ENCODE measurements around the gene DRD2.

DNA sequence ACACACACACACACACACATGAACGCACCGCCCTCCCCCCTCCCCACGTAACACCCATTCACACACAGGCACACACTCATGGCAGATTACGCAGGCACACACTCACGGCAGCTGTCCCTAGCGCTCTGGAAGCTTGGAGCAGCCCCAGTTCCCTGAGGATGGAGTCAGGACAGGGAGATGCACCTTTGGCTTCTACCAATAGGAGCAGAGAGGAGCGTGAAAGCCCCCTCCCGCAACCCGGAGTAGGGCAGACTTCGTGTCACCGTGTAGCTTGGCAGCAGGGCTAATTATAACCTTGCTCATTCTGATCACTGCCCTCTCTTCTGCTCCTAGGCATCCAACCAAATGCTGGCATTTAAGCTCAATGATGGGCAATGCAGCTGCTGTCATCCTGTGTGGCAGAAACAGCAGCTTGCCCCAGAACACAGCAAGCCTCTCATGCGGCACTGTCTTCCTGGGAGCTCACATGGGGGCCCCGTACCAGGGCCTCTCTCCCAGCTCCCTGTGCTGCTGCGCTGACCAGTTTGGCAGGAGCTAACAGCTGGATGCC, 55.7 kb downstream of the DRD2 start:
- TF ChIP-seq JUN (IDR thresholded peaks at IDR 0.05; ENCODE audit: borderline replicate concordance, insufficient read depth, insufficient read length, low read depth) = no peak
- TF ChIP-seq, protein P1, sequence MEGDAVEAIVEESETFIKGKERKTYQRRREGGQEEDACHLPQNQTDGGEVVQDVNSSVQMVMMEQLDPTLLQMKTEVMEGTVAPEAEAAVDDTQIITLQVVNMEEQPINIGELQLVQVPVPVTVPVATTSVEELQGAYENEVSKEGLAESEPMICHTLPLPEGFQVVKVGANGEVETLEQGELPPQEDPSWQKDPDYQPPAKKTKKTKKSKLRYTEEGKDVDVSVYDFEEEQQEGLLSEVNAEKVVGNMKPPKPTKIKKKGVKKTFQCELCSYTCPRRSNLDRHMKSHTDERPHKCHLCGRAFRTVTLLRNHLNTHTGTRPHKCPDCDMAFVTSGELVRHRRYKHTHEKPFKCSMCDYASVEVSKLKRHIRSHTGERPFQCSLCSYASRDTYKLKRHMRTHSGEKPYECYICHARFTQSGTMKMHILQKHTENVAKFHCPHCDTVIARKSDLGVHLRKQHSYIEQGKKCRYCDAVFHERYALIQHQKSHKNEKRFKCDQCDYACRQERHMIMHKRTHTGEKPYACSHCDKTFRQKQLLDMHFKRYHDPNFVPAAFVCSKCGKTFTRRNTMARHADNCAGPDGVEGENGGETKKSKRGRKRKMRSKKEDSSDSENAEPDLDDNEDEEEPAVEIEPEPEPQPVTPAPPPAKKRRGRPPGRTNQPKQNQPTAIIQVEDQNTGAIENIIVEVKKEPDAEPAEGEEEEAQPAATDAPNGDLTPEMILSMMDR (IDR thresholded peaks at IDR 0.05; ENCODE audit: extremely low read depth in 1 of 2, insufficient read depth in 1 of 2, low read depth in 1 of 2, low read length in 2 of 2) = no peak
- no peak for TF ChIP-seq POLR2AphosphoS5 (IDR thresholded peaks at IDR 0.05; ENCODE audit: insufficient read depth, low read depth, low read length)
- no peak for TF ChIP-seq EZH2 (IDR thresholded peaks at IDR 0.05; ENCODE audit: borderline replicate concordance, low read depth, low read length, severe bottlenecking)

Data from endothelial cell of umbilical vein (primary cell).